H1 (cell line): ENCODE measurements around the gene MALT1. TPM values are rescaled to one million over a fixed set of nuclear protein-coding genes. Genes with fewer than 3 reads are reported as not detected.

Experiments used
- CTCF ChIA-PET: fragments of 300-600 bp; sonication (Branson Sonifier 250); formaldehyde crosslinking; loops from one replicate; lab custom pipeline; 2021; ENCODE audit not compliant: partially characterized antibody; lab: Charles Lee
- POLR2A ChIA-PET: fragments of 300-600 bp; sonication (Branson Sonifier 250); formaldehyde crosslinking; loops from one replicate; lab custom pipeline; 2021; ENCODE audit warnings: inconsistent platforms; ENCODE audit not compliant: partially characterized antibody; lab: Charles Lee
- DNase-seq, 2 experiments: peaks; one replicate each; pipeline versions ENCODE4 v3.0.0 to v3.0.0-alpha.2; 2010 to 2022; ENCODE audit warnings: low spot score in 2 of 2, low read depth in 1 of 2, mixed read lengths in 1 of 2
- FAIRE-seq: peaks from 2 replicates; lab custom pipeline; 2011; peaks lifted over from hg19 to GRCh38; lab: Jason Lieb, UNC
- H2AFZ ChIP-seq: 2 replicates; pipeline ENCODE4 v1.8.1; 2012; ENCODE audit warnings: low read length, inconsistent platforms
- H2AK5ac ChIP-seq: 2 replicates; pipeline ENCODE4 v1.6.1; 2013; ENCODE audit warnings: low read depth, low read length
- H2BK120ac ChIP-seq: replicated peaks from 2 replicates; pipeline ENCODE3; 2013; ENCODE audit warnings: low read depth, low read length, inconsistent platforms
- H2BK12ac ChIP-seq: 2 replicates; pipeline ENCODE4 v1.6.1; 2013; ENCODE audit warnings: low read depth, low read length
- H2BK15ac ChIP-seq: 2 replicates; pipeline ENCODE4 v1.6.1; 2013; ENCODE audit warnings: low read length
- H2BK20ac ChIP-seq: 2 replicates; pipeline ENCODE4 v1.6.1; 2013; ENCODE audit warnings: low read length
- H2BK5ac ChIP-seq: 2 replicates; pipeline ENCODE4 v1.6.1; 2013; ENCODE audit warnings: low read depth, low read length
- H3K14ac ChIP-seq: 2 replicates; pipeline ENCODE4 v1.6.1; 2013; ENCODE audit warnings: inconsistent platforms; ENCODE audit not compliant: insufficient read length
- H3K18ac ChIP-seq: 2 replicates; pipeline ENCODE4 v1.6.1; 2013; ENCODE audit warnings: low read length; ENCODE audit errors: extremely low read depth
- H3K23ac ChIP-seq: 2 replicates; pipeline ENCODE4 v1.6.1; 2013; ENCODE audit warnings: inconsistent platforms; ENCODE audit not compliant: insufficient read length
- H3K23me2 ChIP-seq: 2 replicates; pipeline ENCODE4 v1.6.1; 2013; ENCODE audit warnings: low read depth, low read length
- H3K27ac ChIP-seq: 2 replicates; pipeline ENCODE4 v1.6.1; 2011; ENCODE audit warnings: low read depth, low read length, inconsistent platforms
- H3K27me3 ChIP-seq, 4 experiments: replicated peaks in 1 of 4; 1 replicate in 1 of 4; 2 replicates in 3 of 4; pipeline versions ENCODE4 v1.6.1 to v1.8.1; 2011 to 2013; ENCODE audit warnings: low read length in 3 of 4, mild to moderate bottlenecking in 3 of 4, inconsistent platforms in 2 of 4, mixed read lengths in 2 of 4, moderate library complexity in 1 of 4; ENCODE audit not compliant: control insufficient read depth in 3 of 4, insufficient read depth in 3 of 4; ENCODE audit errors: extremely low read depth in 1 of 4
- H3K36me3 ChIP-seq, 4 experiments: 2 replicates each; pipeline versions ENCODE4 v1.6.1 to v1.8.1; 2011 to 2013; ENCODE audit warnings: mild to moderate bottlenecking in 4 of 4, low read length in 3 of 4, moderate library complexity in 2 of 4, control low read depth in 1 of 4, inconsistent platforms in 1 of 4; ENCODE audit not compliant: insufficient read depth in 4 of 4, control insufficient read depth in 2 of 4
- H3K4ac ChIP-seq: replicated peaks from 2 replicates; pipeline ENCODE3; 2013; ENCODE audit warnings: low read length, low read depth, mixed read lengths, inconsistent platforms; ENCODE audit not compliant: insufficient read length
- H3K4me1 ChIP-seq, 4 experiments: replicated peaks in 1 of 4; 1 replicate in 1 of 4; 2 replicates in 3 of 4; pipeline versions ENCODE4 v1.6.1 to v1.8.1; 2011 to 2013; ENCODE audit warnings: low read length in 3 of 4, inconsistent platforms in 2 of 4, mixed read lengths in 1 of 4; ENCODE audit not compliant: insufficient read depth in 4 of 4, control insufficient read depth in 3 of 4
- H3K4me2 ChIP-seq, 2 experiments: 2 replicates each; pipeline versions ENCODE4 v1.6.1 to v1.8.1; 2011 to 2013; ENCODE audit warnings: low read depth in 2 of 2, low read length in 2 of 2, control low read depth in 1 of 2, inconsistent platforms in 1 of 2, mild to moderate bottlenecking in 1 of 2; ENCODE audit not compliant: insufficient read depth in 1 of 2
- H3K4me3 ChIP-seq, 4 experiments: fragments of 200-600, 300-600 bp in 1 of 4; sonication (generic), shearing (Covaris generic), sonication (Bioruptor Twin) in 1 of 4; 2 replicates each; pipeline versions ENCODE4 v1.5.1 to v1.8.1; 2011 to 2016; ENCODE audit warnings: low read length in 4 of 4, low read depth in 3 of 4, control low read depth in 2 of 4, inconsistent platforms in 2 of 4, mild to moderate bottlenecking in 2 of 4, mixed read lengths in 1 of 4, moderate library complexity in 1 of 4; ENCODE audit not compliant: insufficient read depth in 2 of 4; ENCODE audit errors: extremely low read depth in 1 of 4
- H3K56ac ChIP-seq: replicated peaks from 2 replicates; pipeline ENCODE3; 2013; ENCODE audit warnings: low read depth, mild to moderate bottlenecking, mixed read lengths, low read length, inconsistent platforms; ENCODE audit not compliant: insufficient read length
- H3K79me1 ChIP-seq: 2 replicates; pipeline ENCODE4 v1.6.1; 2013; ENCODE audit warnings: low read depth, low read length, control low read depth
- H3K79me2 ChIP-seq, 2 experiments: 2 replicates each; pipeline versions ENCODE4 v1.6.1 to v1.8.1; 2012 to 2013; ENCODE audit warnings: low read length in 2 of 2, mild to moderate bottlenecking in 2 of 2, inconsistent platforms in 1 of 2; ENCODE audit not compliant: insufficient read depth in 2 of 2, control insufficient read depth in 1 of 2
- H3K9ac ChIP-seq, 4 experiments: replicated peaks in 1 of 4; 1 replicate in 1 of 4; 2 replicates in 3 of 4; pipeline versions ENCODE4 v1.6.1 to v1.8.1; 2011 to 2013; ENCODE audit warnings: low read depth in 3 of 4, low read length in 3 of 4, control low read depth in 2 of 4, mild to moderate bottlenecking in 2 of 4, moderate library complexity in 2 of 4, inconsistent platforms in 1 of 4; ENCODE audit errors: extremely low read depth in 1 of 4
- H3K9me3 ChIP-seq, 2 experiments: 2 replicates each; pipeline versions ENCODE4 v1.6.1 to v1.8.1; 2012 to 2013; ENCODE audit warnings: mild to moderate bottlenecking in 2 of 2, moderate library complexity in 2 of 2, control low read depth in 1 of 2, inconsistent platforms in 1 of 2, low read depth in 1 of 2, low read length in 1 of 2, mixed read lengths in 1 of 2; ENCODE audit not compliant: insufficient read depth in 2 of 2
- H4K20me1 ChIP-seq, 2 experiments: replicated peaks in 1 of 2; 2 replicates each; pipeline versions ENCODE3 to v1.8.1; 2011 to 2013; ENCODE audit warnings: inconsistent platforms in 2 of 2, low read length in 2 of 2, mild to moderate bottlenecking in 1 of 2; ENCODE audit not compliant: insufficient read depth in 2 of 2, control insufficient read depth in 1 of 2
- H4K5ac ChIP-seq: 2 replicates; pipeline ENCODE4 v1.6.1; 2013; ENCODE audit warnings: low read length, low read depth, mixed read lengths, inconsistent platforms; ENCODE audit not compliant: insufficient read length
- H4K8ac ChIP-seq: 2 replicates; pipeline ENCODE4 v1.8.0; 2013; ENCODE audit warnings: mild to moderate bottlenecking, moderate library complexity, low read length, inconsistent platforms; ENCODE audit not compliant: insufficient read depth; ENCODE audit errors: extremely low read depth
- H4K91ac ChIP-seq: replicated peaks from 2 replicates; pipeline ENCODE3; 2013; ENCODE audit warnings: low read length, mixed read lengths, inconsistent platforms; ENCODE audit not compliant: insufficient read length
- ATF3 ChIP-seq: IDR thresholded peaks from 2 replicates; pipeline ENCODE4 v1.6.1; 2011; ENCODE audit warnings: low read depth, mild to moderate bottlenecking, low read length; ENCODE audit not compliant: insufficient read depth
- CBX8 ChIP-seq: fragments of 300-800, 300-1000 bp; sonication (generic); IDR thresholded peaks from 2 replicates; pipeline ENCODE4 v1.7.1; 2016; ENCODE audit warnings: low read depth, low read length, borderline replicate concordance
- CREB1 ChIP-seq: IDR thresholded peaks from 2 replicates; pipeline ENCODE4 v1.6.1; 2012; ENCODE audit warnings: inconsistent platforms
- FOSL1 ChIP-seq: IDR thresholded peaks from 2 replicates; pipeline ENCODE4 v1.6.1; 2011; ENCODE audit warnings: mild to moderate bottlenecking, low read depth, low read length, moderate library complexity; ENCODE audit not compliant: insufficient read depth
- GABPA ChIP-seq: IDR thresholded peaks from 2 replicates; pipeline ENCODE4 v1.6.1; 2011; ENCODE audit warnings: mild to moderate bottlenecking, low read length, moderate library complexity, borderline replicate concordance; ENCODE audit not compliant: insufficient read depth
- GTF2F1 ChIP-seq: IDR thresholded peaks from 2 replicates; pipeline ENCODE4 v1.6.1; 2012; ENCODE audit warnings: low read depth, low read length, improper control_type of control experiment, borderline replicate concordance
- KDM5A ChIP-seq: fragments of 200-600 bp; IDR thresholded peaks from 2 replicates; pipeline ENCODE4 v1.7.1; 2012; ENCODE audit warnings: mild to moderate bottlenecking, low read length, inconsistent platforms, mixed read lengths
- NRF1 ChIP-seq: IDR thresholded peaks from 2 replicates; pipeline ENCODE4 v1.6.1; 2011; ENCODE audit warnings: mild to moderate bottlenecking, low read depth, low read length, improper control_type of control experiment
- PHF8 ChIP-seq: fragments of 200-600 bp; sonication (generic); conservative IDR thresholded peaks from 2 replicates; pipeline ENCODE4 v1.7.1; 2012; ENCODE audit warnings: low read depth, mild to moderate bottlenecking, inconsistent platforms, low read length, moderate library complexity
- RNF2 ChIP-seq: fragments of 200-900, 300-1000 bp; sonication (generic); IDR thresholded peaks from 2 replicates; pipeline ENCODE4 v1.7.1; 2016; ENCODE audit warnings: borderline replicate concordance, low read depth, mild to moderate bottlenecking, antibody characterized with exemption, low read length; ENCODE audit not compliant: poor library complexity, severe bottlenecking; ENCODE audit errors: missing control alignments
- SIN3A ChIP-seq, 2 experiments: IDR thresholded peaks in 1 of 2; conservative IDR thresholded peaks in 1 of 2; 2 replicates each; pipeline ENCODE4 v1.6.1; 2011 to 2012; ENCODE audit warnings: low read length in 2 of 2, improper control_type of control experiment in 1 of 2, low read depth in 1 of 2, mild to moderate bottlenecking in 1 of 2
- SIRT6 ChIP-seq: IDR thresholded peaks from one replicate; pipeline ENCODE4 v1.7.1; 2012; ENCODE audit warnings: low read length, inconsistent platforms
- WGBS, 2 experiments: shearing (Covaris generic) in 1 of 2; methylation state at CpG; one replicate each; pipeline versions ENCODE4 v1.1.6 to v1.1.7; 2013 to 2015; ENCODE audit warnings: low lambda C conversion rate in 2 of 2, mixed read lengths in 2 of 2, inconsistent platforms in 1 of 2, low coverage in 1 of 2, missing lambda C conversion rate in 1 of 2; ENCODE audit not compliant: insufficient replicate concordance in 2 of 2, insufficient coverage in 1 of 2, insufficient read length in 1 of 2; ENCODE audit errors: extremely low coverage in 1 of 2, missing lambda C conversion rate in 1 of 2; 5-methylcytosine and 5-hydroxymethylcytosine counted together
- polyA plus RNA-seq, 7 experiments: library from polyadenylated mRNA; depleted of rRNA in 3 of 7; stranded (reverse) in 5 of 7; unstranded in 2 of 7; fragments of >200 nt in 5 of 7; fragments of 200-250 nt in 2 of 7; gene quantifications; 1 replicate in 5 of 7; 2 replicates in 1 of 7; 4 replicates in 1 of 7; pipeline versions ENCODE4 v1.2.1 to v1.2.3, GENCODE V29; 2011 to 2013; ENCODE audit warnings: missing spikeins in 2 of 7, mixed read lengths in 2 of 7
- total RNA-seq: library from RNA; stranded (reverse); fragmentation: NEBNext Ultra II Directional; extraction: Animal tissue kit (Norgen Biotek cat#: 25700); gene quantifications from 2 replicates; pipeline ENCODE4 v1.2.1, GENCODE V29; 2021

Gene MALT1
- total and polyA plus RNA-seq, 2 of the 8 experiments (the other 6 are each of a cell fraction or from before 2014, with no cell fraction given): 10.7 to 25.9 TPM

- H3K4me2 ChIP-seq: no peak overlapping the region
- H3K9me3 ChIP-seq: no peaks in the 10 kb centered on the region
- no peak overlapping the region for H3K56ac ChIP-seq
- ChIA-PET CTCF (interaction anchor here (1.1 to 3.1 kb wide), 4 partner anchors 22 to 130 kb away, joined by 3 to 14 read pairs (median 6); no protein-coding TSS in a partner anchor), POLR2A (interaction anchor here (1.0 to 2.0 kb wide), 3 partner anchors 11 to 205 kb away, joined by 3 to 9 read pairs (median 3); partner anchors contain the start of genes MALT1 and ZNF532)
- H4K5ac ChIP-seq: no peak overlapping the region
- H3K18ac ChIP-seq: no peak overlapping the region
- no peak overlapping the region for H2AK5ac ChIP-seq
- no peak overlapping the region for H3K9ac ChIP-seq
- H3K23ac ChIP-seq: no peak overlapping the region
- H2BK15ac ChIP-seq: no peak overlapping the region
- H3K79me1 ChIP-seq: no peaks in the 10 kb centered on the region
- H2BK20ac ChIP-seq: no peak overlapping the region
- WGBS, 2 experiments: 96% methylated on average over 4 of the region's 4 CpGs; no CpG with 5 or more reads in 1 of the 2 experiments
- H3K4ac ChIP-seq: no peak overlapping the region
- FAIRE-seq: no peak
- no peak overlapping the region for H2BK5ac ChIP-seq
- DNase-seq: no peak
- no peak overlapping the region for H3K4me3 ChIP-seq
- H3K79me2 ChIP-seq: no peaks in the 10 kb centered on the region
- no peak overlapping the region for H4K91ac ChIP-seq
- H4K20me1 ChIP-seq: no peaks in the 10 kb centered on the region
- H3K14ac ChIP-seq: no peak overlapping the region
- no peaks in the 10 kb centered on the region for H3K4me1 ChIP-seq
- 0 out of 2 replicates have a peak overlapping the region, but pooled peaks have one; percentile 3 for H2AFZ ChIP-seq
- no peaks in the 10 kb centered on the region for H3K27me3 ChIP-seq
- H2BK120ac ChIP-seq: no peak overlapping the region
- H3K36me3 ChIP-seq: no peaks in the 10 kb centered on the region
- no peak overlapping the region for H2BK12ac ChIP-seq
- no peaks in the 10 kb centered on the region for H3K23me2 ChIP-seq
- no peak overlapping the region for H4K8ac ChIP-seq
- no peak overlapping the region for H3K27ac ChIP-seq
- TF ChIP-seq ATF3 (no peak), SIN3A (conservative IDR thresholded peaks at IDR 0.05 in 1 of 2, IDR thresholded peaks at IDR 0.05 in 1 of 2; ENCODE audit: low read depth in 1 of 2, low read length in 2 of 2) (no peak), GABPA (no peak), SIRT6 (no peak), FOSL1 (no peak), PHF8 (no peak), CREB1 (no peak), GTF2F1 (no peak), NRF1 (no peak), RNF2 (no peak), KDM5A (no peak), CBX8 (no peak)
Observed at GRCh38 chr18:58659691-58660090, 11.6 kb upstream of the MALT1 start.
